HCT116 (cell line): Measurements from ENCODE around the gene SLC13A3.

Experiments
- ELF1 ChIP-seq: IDR thresholded peaks from 2 replicates; pipeline ENCODE4 v1.6.1; 2012; ENCODE audit warnings: low read depth, borderline replicate concordance
- EZH2 ChIP-seq: fragments of 200-600 bp; sonication (generic); IDR thresholded peaks from 2 replicates; pipeline ENCODE4 v1.6.1; 2017; ENCODE audit warnings: antibody characterized with exemption, mixed run types
- POLR2AphosphoS5 ChIP-seq: IDR thresholded peaks from 2 replicates; pipeline ENCODE4 v1.6.1; 2011; ENCODE audit warnings: mild to moderate bottlenecking, low read depth, low read length, moderate library complexity
- REST ChIP-seq: IDR thresholded peaks from 2 replicates; pipeline ENCODE4 v1.6.1; 2012; ENCODE audit warnings: low read depth
- SIN3A ChIP-seq: IDR thresholded peaks from 2 replicates; pipeline ENCODE4 v1.6.1; 2012; ENCODE audit warnings: low read depth
- ZFX ChIP-seq: fragments of 450-650 bp; IDR thresholded peaks from 2 replicates; pipeline ENCODE4 v1.6.1; 2017
- TF ChIP-seq, protein P1 (sequence below), 3 experiments: fragments of 200-600 bp in 1 of 3; sonication (generic) in 1 of 3; IDR thresholded peaks in 2 of 3; conservative IDR thresholded peaks in 1 of 3; 2 replicates each; pipeline ENCODE4 v1.5.1; 2012 to 2017; ENCODE audit warnings: low read depth in 2 of 3, low read length in 2 of 3, antibody characterized with exemption in 1 of 3, borderline replicate concordance in 1 of 3, control low read depth in 1 of 3, mild to moderate bottlenecking in 1 of 3, mixed read lengths in 1 of 3, mixed run types in 1 of 3, moderate library complexity in 1 of 3; ENCODE audit not compliant: insufficient read depth in 1 of 3

DNA sequence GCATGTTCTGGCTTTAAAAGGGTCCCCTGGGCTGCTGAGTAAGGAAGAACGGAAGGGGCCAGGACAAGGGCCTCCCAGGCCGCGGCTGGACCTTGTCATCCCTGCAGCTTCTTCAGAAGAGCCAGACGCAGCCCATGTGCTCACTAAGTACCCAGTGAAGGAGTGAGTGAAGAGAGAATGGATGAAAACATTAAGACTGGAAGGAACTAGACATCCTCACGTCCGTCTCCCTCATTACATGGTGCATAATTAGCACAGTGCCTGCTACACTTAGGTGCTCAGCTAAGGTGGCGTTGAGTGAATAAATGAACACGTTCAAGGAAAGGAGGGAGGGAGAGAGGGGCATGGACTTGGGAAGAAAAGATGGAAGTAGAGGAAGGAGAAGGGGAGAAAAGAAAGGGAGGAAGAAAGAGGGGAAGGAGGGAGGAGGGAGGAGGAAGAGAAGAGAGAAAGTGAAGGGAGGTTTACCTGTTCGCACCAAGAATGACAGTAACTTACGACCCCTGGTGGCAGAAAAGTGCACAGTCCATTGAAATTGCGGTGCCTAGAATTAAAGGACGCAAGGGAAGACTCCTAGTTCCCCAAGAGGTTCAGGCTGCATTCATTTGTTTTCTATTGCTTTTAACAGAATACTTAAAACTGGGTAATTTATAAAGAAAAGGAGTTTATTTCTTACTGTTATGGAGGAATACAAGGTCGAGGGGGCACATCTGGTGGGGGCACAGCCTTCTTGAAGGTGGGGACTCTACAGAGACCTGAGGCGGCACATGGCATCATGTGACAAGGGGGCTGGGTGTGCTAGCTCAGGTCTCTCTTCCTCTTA is 30.0 kb upstream of the SLC13A3 start:
- TF ChIP-seq REST (no peak), SIN3A (no peak), POLR2AphosphoS5 (no peak), ELF1 (no peak), EZH2 (no peak), ZFX (no peak)
- TF ChIP-seq, protein P1, sequence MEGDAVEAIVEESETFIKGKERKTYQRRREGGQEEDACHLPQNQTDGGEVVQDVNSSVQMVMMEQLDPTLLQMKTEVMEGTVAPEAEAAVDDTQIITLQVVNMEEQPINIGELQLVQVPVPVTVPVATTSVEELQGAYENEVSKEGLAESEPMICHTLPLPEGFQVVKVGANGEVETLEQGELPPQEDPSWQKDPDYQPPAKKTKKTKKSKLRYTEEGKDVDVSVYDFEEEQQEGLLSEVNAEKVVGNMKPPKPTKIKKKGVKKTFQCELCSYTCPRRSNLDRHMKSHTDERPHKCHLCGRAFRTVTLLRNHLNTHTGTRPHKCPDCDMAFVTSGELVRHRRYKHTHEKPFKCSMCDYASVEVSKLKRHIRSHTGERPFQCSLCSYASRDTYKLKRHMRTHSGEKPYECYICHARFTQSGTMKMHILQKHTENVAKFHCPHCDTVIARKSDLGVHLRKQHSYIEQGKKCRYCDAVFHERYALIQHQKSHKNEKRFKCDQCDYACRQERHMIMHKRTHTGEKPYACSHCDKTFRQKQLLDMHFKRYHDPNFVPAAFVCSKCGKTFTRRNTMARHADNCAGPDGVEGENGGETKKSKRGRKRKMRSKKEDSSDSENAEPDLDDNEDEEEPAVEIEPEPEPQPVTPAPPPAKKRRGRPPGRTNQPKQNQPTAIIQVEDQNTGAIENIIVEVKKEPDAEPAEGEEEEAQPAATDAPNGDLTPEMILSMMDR (IDR thresholded peaks at IDR 0.05 in 2 of 3, conservative IDR thresholded peaks at IDR 0.05 in 1 of 3; ENCODE audit: borderline replicate concordance in 1 of 3, insufficient read depth in 1 of 3, low read depth in 2 of 3, low read length in 2 of 3): peak; percentile 60 to 84 (median 83); a peak in 5 of 6 replicates
